ENCODE results near the gene ANXA8.
"Not testable (repeated sequence)": the region's sequence is repeated elsewhere in the genome, so short reads cannot be mapped to it uniquely, and the experiment has no call there.

ANXA8 gene

GRCh38 chr10:47462577-47463358 is 21.1 kb downstream of the ANXA8 start:
- not testable (repeated sequence) for DNase-seq (ENCODE audit: low spot score)

- not testable (repeated sequence) for DNase-seq (ENCODE audit: low spot score)
These were observed 22.6 kb downstream of the ANXA8 start for GRCh38 chr10:47461261-47461687.

- no peak for DNase-seq (ENCODE audit: low spot score)
These were observed 25.3 kb downstream of the ANXA8 start for GRCh38 chr10:47458466-47459154.

- no peak for DNase-seq (ENCODE audit: low spot score)
These were observed 26.1 kb downstream of the ANXA8 start for GRCh38 chr10:47457826-47458225.

- no peak for DNase-seq (ENCODE audit: low spot score)
These were observed 26.4 kb downstream of the ANXA8 start for GRCh38 chr10:47457528-47457820.

- no peak for DNase-seq (ENCODE audit: low spot score)
These were observed 27.0 kb downstream of the ANXA8 start for GRCh38 chr10:47456794-47457527.

- no peak for DNase-seq (ENCODE audit: low spot score)
These were observed 27.7 kb downstream of the ANXA8 start for GRCh38 chr10:47456079-47456785.

- DNase-seq (ENCODE audit: low spot score), result not testable (repeated sequence)
These were observed 28.4 kb downstream of the ANXA8 start for GRCh38 chr10:47455350-47456078.

- DNase-seq (ENCODE audit: low spot score), result no peak
These were observed 29.2 kb downstream of the ANXA8 start for GRCh38 chr10:47454780-47455058.

GRCh38 chr10:47454008-47454779 is 29.7 kb downstream of the ANXA8 start:
- no peak for DNase-seq (ENCODE audit: low spot score)

- no peak for DNase-seq (ENCODE audit: low spot score)
These were observed 30.5 kb downstream of the ANXA8 start for GRCh38 chr10:47453141-47454007.

- peak; percentile 49 for DNase-seq (ENCODE audit: low spot score)
These were observed 31.3 kb downstream of the ANXA8 start for GRCh38 chr10:47452495-47453140.

- no peak for DNase-seq (ENCODE audit: low spot score)
These were observed 31.9 kb downstream of the ANXA8 start for GRCh38 chr10:47451998-47452494.

- no peak for DNase-seq (ENCODE audit: low spot score)
These were observed 32.5 kb downstream of the ANXA8 start for GRCh38 chr10:47451273-47451997.

- no peak for DNase-seq (ENCODE audit: low spot score)
These were observed 33.5 kb downstream of the ANXA8 start for GRCh38 chr10:47450442-47450841.

GRCh38 chr10:47449979-47450378 is 33.9 kb downstream of the ANXA8 start:
- no peak for DNase-seq (ENCODE audit: low spot score)

- no peak for DNase-seq (ENCODE audit: low spot score)
These were observed 34.6 kb downstream of the ANXA8 start for GRCh38 chr10:47449102-47449978.
